Heart left ventricle (tissue), 13 donors: ENCODE measurements around the gene MYLK2.

Experiments used
- POLR2A ChIP-seq, 2 donors: fragments of 450-650 bp; IDR thresholded peaks; one replicate each; pipeline ENCODE4 v1.6.1; 2017; ENCODE audit warnings: antibody characterized with exemption in 2 of 2, mild to moderate bottlenecking in 2 of 2, moderate library complexity in 2 of 2
- TF ChIP-seq, protein P1 (sequence below), 12 donors: fragments of 200-600 bp; sonication (generic) in 4 of 12; IDR thresholded peaks; one replicate each; pipeline versions ENCODE4 v1.5.0 to v1.8.0; 2018 to 2022; ENCODE audit warnings: antibody characterized with exemption in 12 of 12, mild to moderate bottlenecking in 5 of 12
- donor health status: ischemic (EF 13 %, LVEDD 7.1; RV severe dilation, severe dysfunction).
- donor health status: DM: no; HTN: yes; CAD: no.
- donor health status: DM: no; HTN: no; CAD: no.
- donor health status: ischemic (EF 25% LVEDD 6.9; RV normal size, moderate dysfunction).
- donor health status: ischemic (EF 25% LVEDD 5.7; RV mildly dilated, moderate dysfunction).
- donor health status: ischemic (EF 35%, LVEDD 5.7; RV mildly dilated, moderate dysfunction).
- donor health status: nonischemic (EF 11% LVEDD 7.7; RV severe dilation, severe dysfunction).
- donor health status: DM: yes; HTN: yes; CAD: no.
- donor health status: PGD.
- donor health status: ischemic (EF 29% LVEDD 5.4; RV normal size, mild dysfunction).
- donor health status: nonischemic (EF 23%, LVEDD 6.1; RV moderate dilation, normal function).

DNA sequence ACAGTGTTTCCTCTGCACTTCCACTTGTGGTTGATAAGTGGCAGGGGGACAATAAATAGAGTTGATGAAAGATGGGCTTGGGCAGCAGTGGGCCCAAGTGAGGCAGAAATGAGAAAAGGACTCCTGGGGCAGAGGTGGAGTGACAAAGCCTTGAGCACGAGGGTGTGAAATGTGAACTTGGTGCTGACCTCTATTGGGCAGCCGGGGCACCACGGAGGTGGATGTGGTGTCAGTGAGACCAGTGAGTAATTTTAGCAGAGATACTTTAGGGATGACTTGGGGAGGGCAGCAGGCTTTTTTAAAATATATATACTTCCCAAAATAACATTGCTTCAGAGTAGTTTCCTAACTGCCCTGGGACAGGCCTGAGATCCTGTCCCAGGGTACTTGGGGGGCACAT lies 30.6 kb upstream of the MYLK2 start:
- TF ChIP-seq, protein P1, sequence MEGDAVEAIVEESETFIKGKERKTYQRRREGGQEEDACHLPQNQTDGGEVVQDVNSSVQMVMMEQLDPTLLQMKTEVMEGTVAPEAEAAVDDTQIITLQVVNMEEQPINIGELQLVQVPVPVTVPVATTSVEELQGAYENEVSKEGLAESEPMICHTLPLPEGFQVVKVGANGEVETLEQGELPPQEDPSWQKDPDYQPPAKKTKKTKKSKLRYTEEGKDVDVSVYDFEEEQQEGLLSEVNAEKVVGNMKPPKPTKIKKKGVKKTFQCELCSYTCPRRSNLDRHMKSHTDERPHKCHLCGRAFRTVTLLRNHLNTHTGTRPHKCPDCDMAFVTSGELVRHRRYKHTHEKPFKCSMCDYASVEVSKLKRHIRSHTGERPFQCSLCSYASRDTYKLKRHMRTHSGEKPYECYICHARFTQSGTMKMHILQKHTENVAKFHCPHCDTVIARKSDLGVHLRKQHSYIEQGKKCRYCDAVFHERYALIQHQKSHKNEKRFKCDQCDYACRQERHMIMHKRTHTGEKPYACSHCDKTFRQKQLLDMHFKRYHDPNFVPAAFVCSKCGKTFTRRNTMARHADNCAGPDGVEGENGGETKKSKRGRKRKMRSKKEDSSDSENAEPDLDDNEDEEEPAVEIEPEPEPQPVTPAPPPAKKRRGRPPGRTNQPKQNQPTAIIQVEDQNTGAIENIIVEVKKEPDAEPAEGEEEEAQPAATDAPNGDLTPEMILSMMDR (IDR thresholded peaks at IDR 0.05): peak in 1 of 12 donors; percentile 24
- TF ChIP-seq POLR2A (IDR thresholded peaks at IDR 0.05): no peak
